ENCODE data around the gene IGFBP2. TPM values are rescaled to one million over a fixed set of nuclear protein-coding genes. Genes with fewer than 3 reads are reported as not detected.

Gene IGFBP2
- total RNA-seq, 6 experiments from 2014 or later: 0.28 to 0.40 TPM; not detected in 4

DNA sequence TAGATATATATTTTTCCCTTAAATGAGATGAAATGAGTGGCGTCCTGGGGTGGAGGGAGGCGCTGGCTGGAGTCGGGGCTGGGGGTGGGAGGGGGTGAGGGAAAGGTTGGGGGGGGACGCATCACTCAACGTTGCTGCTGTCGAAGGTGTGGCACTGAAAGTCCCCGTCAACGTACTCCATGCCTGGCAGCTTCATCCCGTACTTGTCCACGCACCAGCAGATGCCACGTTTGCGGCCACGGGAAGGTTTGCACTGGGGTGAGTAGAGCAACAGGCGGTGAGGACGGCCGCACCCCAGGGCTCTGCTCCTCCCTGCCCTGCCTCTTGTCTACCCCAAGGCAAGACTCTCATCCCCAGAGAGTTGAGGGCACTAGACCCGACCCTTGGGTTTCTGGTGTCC is 43.4 kb downstream of the IGFBP2 start:
- Mint-ChIP-seq H3K27me3 (ENCODE audit: insufficient read depth) (peaks cover 22% of the 10 kb centered on the region), H3K9me3 (no peaks in the 10 kb centered on the region), H3K27ac (no peak overlapping the region), H3K4me3 (no peak overlapping the region), H3K4me1 (ENCODE audit: low read depth) (peaks cover 15% of the 10 kb centered on the region), H3K36me3 (ENCODE audit: low read depth) (no peaks in the 10 kb centered on the region)
- TF ChIP-seq, protein P1, sequence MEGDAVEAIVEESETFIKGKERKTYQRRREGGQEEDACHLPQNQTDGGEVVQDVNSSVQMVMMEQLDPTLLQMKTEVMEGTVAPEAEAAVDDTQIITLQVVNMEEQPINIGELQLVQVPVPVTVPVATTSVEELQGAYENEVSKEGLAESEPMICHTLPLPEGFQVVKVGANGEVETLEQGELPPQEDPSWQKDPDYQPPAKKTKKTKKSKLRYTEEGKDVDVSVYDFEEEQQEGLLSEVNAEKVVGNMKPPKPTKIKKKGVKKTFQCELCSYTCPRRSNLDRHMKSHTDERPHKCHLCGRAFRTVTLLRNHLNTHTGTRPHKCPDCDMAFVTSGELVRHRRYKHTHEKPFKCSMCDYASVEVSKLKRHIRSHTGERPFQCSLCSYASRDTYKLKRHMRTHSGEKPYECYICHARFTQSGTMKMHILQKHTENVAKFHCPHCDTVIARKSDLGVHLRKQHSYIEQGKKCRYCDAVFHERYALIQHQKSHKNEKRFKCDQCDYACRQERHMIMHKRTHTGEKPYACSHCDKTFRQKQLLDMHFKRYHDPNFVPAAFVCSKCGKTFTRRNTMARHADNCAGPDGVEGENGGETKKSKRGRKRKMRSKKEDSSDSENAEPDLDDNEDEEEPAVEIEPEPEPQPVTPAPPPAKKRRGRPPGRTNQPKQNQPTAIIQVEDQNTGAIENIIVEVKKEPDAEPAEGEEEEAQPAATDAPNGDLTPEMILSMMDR (IDR thresholded peaks at IDR 0.05): no peak
- DNase-seq: no peak

DNA sequence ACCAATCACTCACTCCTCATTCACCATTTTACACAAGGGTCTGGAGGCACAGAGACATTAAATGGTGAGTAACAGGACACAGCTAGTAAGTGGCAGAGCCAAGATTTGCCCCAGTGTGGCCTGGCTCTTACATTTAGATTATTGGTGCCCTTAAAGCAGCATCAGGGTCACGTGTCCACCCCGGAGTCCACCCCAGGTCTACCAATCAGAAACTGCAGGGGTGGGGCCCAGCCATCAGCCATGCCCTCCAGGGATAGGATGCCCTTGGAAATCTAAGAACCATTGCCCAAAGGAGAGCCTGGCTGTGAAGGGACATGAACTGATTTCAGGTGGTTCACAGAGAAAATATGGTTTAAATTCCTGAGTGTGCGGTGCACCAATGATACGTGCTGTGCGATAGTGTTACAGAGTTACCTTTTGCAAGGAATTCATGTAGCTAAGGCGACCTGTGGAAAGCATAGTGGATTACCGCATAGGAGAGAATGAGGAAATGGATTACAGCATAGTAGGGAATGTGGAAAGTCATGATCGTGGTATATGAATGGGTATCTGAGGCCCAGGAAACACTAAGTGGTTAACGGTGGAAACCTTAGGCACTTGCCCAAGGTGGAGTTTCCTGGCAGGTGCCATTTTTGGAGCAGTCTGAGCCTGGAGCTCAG is 44.3 kb downstream of the IGFBP2 start:
- H3K27ac Mint-ChIP-seq: no peak overlapping the region
- no peaks in the 10 kb centered on the region for H3K9me3 Mint-ChIP-seq
- H3K36me3 Mint-ChIP-seq (ENCODE audit: low read depth): no peaks in the 10 kb centered on the region
- H3K4me1 Mint-ChIP-seq (ENCODE audit: low read depth): peaks cover 24% of the 10 kb centered on the region
- H3K4me3 Mint-ChIP-seq: no peak overlapping the region
- peaks cover 22% of the 10 kb centered on the region for H3K27me3 Mint-ChIP-seq (ENCODE audit: insufficient read depth)
- DNase-seq: no peak
- TF ChIP-seq, protein P1 (IDR thresholded peaks at IDR 0.05): no peak

DNA sequence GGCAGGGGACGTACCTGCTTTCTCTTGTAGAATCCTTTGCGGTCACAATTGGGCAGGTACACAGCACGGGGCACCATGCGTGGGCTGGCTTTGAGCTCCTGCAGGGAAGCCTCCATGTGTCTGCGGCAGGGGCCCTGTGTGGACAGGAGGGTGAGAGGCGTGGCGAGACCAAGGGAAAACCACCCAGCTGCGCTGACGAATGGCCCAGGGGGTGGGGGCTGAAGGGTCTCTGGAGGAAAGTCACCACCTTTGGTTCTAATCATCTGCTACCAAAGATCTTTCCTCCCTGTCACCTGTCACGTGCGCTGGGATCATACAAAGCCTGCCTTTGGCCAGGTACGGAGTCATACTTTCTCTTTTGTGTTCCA is 44.9 kb downstream of the IGFBP2 start:
- no peaks in the 10 kb centered on the region for H3K9me3 Mint-ChIP-seq
- DNase-seq: no peak
- TF ChIP-seq, protein P1 (IDR thresholded peaks at IDR 0.05): no peak
- H3K4me1 Mint-ChIP-seq (ENCODE audit: low read depth): peaks cover 28% of the 10 kb centered on the region
- H3K27ac Mint-ChIP-seq: no peak overlapping the region
- no peaks in the 10 kb centered on the region for H3K36me3 Mint-ChIP-seq (ENCODE audit: low read depth)
- no peak overlapping the region for H3K4me3 Mint-ChIP-seq
- peaks cover 19% of the 10 kb centered on the region for H3K27me3 Mint-ChIP-seq (ENCODE audit: insufficient read depth)

DNA sequence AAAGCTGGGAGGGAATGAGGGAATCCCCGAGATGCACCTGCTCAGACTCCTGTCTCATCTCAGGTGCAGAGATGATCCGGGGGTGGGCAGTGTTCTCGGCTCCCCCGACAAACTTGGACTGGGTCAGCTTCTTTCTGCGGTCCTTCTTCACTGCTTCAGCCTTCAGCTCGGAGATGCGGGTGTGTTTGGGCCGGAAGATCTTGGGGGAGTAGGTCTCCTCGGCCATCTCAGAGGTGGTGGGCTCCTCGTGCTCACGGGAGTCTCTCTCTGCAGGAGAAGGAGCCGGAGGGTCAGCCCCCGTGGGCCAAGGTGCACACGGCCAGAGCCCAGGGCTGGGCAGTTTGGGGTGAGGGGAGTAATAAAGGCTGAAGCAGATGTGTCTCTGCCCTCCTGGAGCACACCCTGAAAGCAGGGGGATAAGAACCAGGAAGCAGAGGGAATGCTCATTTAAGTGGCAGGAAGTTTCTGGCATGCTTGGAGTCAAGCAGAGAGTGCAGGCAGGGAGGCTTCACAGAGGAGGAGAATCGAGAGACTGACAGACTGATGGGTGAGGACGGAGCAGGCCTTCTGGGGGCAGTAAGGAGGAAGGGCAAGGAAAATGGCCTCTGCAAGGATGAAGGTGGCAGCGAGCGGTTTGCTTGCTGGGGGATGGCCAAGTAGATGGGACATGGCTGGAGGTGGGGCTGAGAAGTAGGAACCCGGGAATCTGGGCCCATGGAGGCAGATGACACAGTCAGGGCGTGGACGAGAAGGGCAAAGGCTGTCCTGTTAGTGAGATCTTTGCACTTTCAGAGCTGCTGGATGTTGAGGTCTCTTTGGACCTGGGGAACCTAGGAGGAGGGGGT is 45.8 kb downstream of the IGFBP2 start:
- no peaks in the 10 kb centered on the region for H3K9me3 Mint-ChIP-seq
- no peak for DNase-seq
- no peak overlapping the region for H3K27ac Mint-ChIP-seq
- H3K27me3 Mint-ChIP-seq (ENCODE audit: insufficient read depth): peaks cover 16% of the 10 kb centered on the region
- H3K4me3 Mint-ChIP-seq: no peak overlapping the region
- H3K36me3 Mint-ChIP-seq (ENCODE audit: low read depth): no peaks in the 10 kb centered on the region
- TF ChIP-seq, protein P1 (IDR thresholded peaks at IDR 0.05): no peak
- peaks cover 38% of the 10 kb centered on the region for H3K4me1 Mint-ChIP-seq (ENCODE audit: low read depth)

DNA sequence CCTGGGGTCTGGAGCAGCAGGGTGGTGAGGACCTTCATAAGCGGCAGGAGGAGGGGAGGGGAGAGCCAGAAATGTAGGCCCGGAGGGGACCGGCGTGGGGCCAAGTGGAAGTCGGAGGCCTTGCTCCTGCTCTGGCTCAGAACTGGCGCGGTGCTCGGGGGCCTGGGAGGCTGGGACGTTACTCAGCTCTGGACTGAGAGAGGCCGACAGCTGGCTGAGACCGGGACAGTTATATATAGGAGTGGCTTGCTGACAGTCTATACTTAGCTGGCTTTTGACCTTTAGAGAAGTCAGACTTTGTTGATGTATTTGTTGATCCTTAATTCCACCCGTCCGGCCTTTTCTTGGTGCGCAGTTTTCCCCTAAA is 46.4 kb downstream of the IGFBP2 start:
- Mint-ChIP-seq H3K4me3 (no peak overlapping the region), H3K4me1 (ENCODE audit: low read depth) (peaks cover 44% of the 10 kb centered on the region), H3K27ac (no peak overlapping the region), H3K27me3 (ENCODE audit: insufficient read depth) (peaks cover 16% of the 10 kb centered on the region), H3K36me3 (ENCODE audit: low read depth) (no peaks in the 10 kb centered on the region), H3K9me3 (no peaks in the 10 kb centered on the region)
- TF ChIP-seq, protein P1 (IDR thresholded peaks at IDR 0.05): no peak
- no peak for DNase-seq
